Fibroblast of the conjunctiva (primary cell): ENCODE data around the gene EEF1AKMT1.

Experiments
- DNase-seq: peaks from one replicate; pipeline ENCODE4 v3.0.0-alpha.2; 2010; ENCODE audit warnings: low read depth

Gene EEF1AKMT1

GRCh38 chr13:20773194-20774080 lies at the start of gene EEF1AKMT1:
EEF1AKMT1 (minus strand) TSS chr13:20773961; CDS start chr13:20757598, 16,363 bp downstream.
- DNase-seq = peak; percentile 91

- no peak for DNase-seq
These were observed 49.3 kb upstream of the EEF1AKMT1 start for GRCh38 chr13:20823071-20823470.

- DNase-seq = no peak
These were observed 48.6 kb upstream of the EEF1AKMT1 start for GRCh38 chr13:20822406-20822805.

GRCh38 chr13:20819715-20820114 lies 46.0 kb upstream of the EEF1AKMT1 start:
- no peak for DNase-seq

GRCh38 chr13:20815464-20815863 lies 41.7 kb upstream of the EEF1AKMT1 start:
- no peak for DNase-seq

GRCh38 chr13:20814224-20814910 lies 40.6 kb upstream of the EEF1AKMT1 start:
- DNase-seq = peak; percentile 92

- no peak for DNase-seq
These were observed 39.1 kb upstream of the EEF1AKMT1 start for GRCh38 chr13:20812890-20813289.

- DNase-seq = no peak
These were observed 37.0 kb upstream of the EEF1AKMT1 start for GRCh38 chr13:20810808-20811207.

GRCh38 chr13:20808874-20809273 lies 35.1 kb upstream of the EEF1AKMT1 start:
- DNase-seq = no peak

GRCh38 chr13:20803180-20803965 lies 29.6 kb upstream of the EEF1AKMT1 start:
- no peak for DNase-seq

GRCh38 chr13:20801707-20802106 lies 27.9 kb upstream of the EEF1AKMT1 start:
- DNase-seq = no peak

- no peak for DNase-seq
These were observed 26.1 kb upstream of the EEF1AKMT1 start for GRCh38 chr13:20799726-20800416.

GRCh38 chr13:20798027-20798426 lies 24.3 kb upstream of the EEF1AKMT1 start:
- DNase-seq = no peak

GRCh38 chr13:20796791-20797508 lies 23.2 kb upstream of the EEF1AKMT1 start:
- DNase-seq = no peak

GRCh38 chr13:20789665-20790064 lies 15.9 kb upstream of the EEF1AKMT1 start:
- DNase-seq = no peak

- DNase-seq = no peak
These were observed 14.6 kb upstream of the EEF1AKMT1 start for GRCh38 chr13:20788312-20788711.

- DNase-seq = no peak
These were observed 13.4 kb upstream of the EEF1AKMT1 start for GRCh38 chr13:20787180-20787579.

- no peak for DNase-seq
These were observed 8.5 kb upstream of the EEF1AKMT1 start for GRCh38 chr13:20782116-20782708.

GRCh38 chr13:20780317-20780716 lies 6.6 kb upstream of the EEF1AKMT1 start:
- DNase-seq = no peak

GRCh38 chr13:20779405-20779804 lies 5.6 kb upstream of the EEF1AKMT1 start:
- no peak for DNase-seq

- no peak for DNase-seq
These were observed 4.5 kb upstream of the EEF1AKMT1 start for GRCh38 chr13:20778311-20778710.
